Measurements from ENCODE around the gene CLASP1.

Gene CLASP1

GRCh38 chr2:121418494-121419058, 230.7 kb downstream of the CLASP1 start:
- DNase-seq (ENCODE audit: low spot score in 2 of 2) (no peak), ATAC-seq (no peak)
- no peak overlapping the region for H3K4me3 Mint-ChIP-seq
- H3K4me1 Mint-ChIP-seq: no peaks in the 10 kb centered on the region
- no peak overlapping the region for H3K27ac Mint-ChIP-seq
- peaks cover 95% of the 10 kb centered on the region for H3K36me3 Mint-ChIP-seq
- H3K9me3 Mint-ChIP-seq: no peaks in the 10 kb centered on the region

GRCh38 chr2:121417826-121418225, 231.4 kb downstream of the CLASP1 start:
- Mint-ChIP-seq H3K36me3 (peaks cover 93% of the 10 kb centered on the region), H3K4me3 (no peak overlapping the region), H3K27ac (no peak overlapping the region), H3K9me3 (no peaks in the 10 kb centered on the region), H3K4me1 (no peaks in the 10 kb centered on the region)
- DNase-seq (ENCODE audit: low spot score in 2 of 2): no peak
- no peak for ATAC-seq

GRCh38 chr2:121415727-121416126, 233.5 kb downstream of the CLASP1 start:
- no peak overlapping the region for H3K27ac Mint-ChIP-seq
- ATAC-seq (no peak), DNase-seq (ENCODE audit: low spot score in 2 of 2) (no peak)
- H3K36me3 Mint-ChIP-seq: peaks cover 79% of the 10 kb centered on the region
- no peaks in the 10 kb centered on the region for H3K9me3 Mint-ChIP-seq
- H3K4me1 Mint-ChIP-seq: no peaks in the 10 kb centered on the region
- H3K4me3 Mint-ChIP-seq: no peak overlapping the region

GRCh38 chr2:121412349-121412748, 236.9 kb downstream of the CLASP1 start:
- Mint-ChIP-seq H3K4me1 (no peaks in the 10 kb centered on the region), H3K9me3 (no peaks in the 10 kb centered on the region), H3K4me3 (no peak overlapping the region), H3K27ac (no peak overlapping the region), H3K36me3 (peaks cover 80% of the 10 kb centered on the region)
- ATAC-seq: no peak
- DNase-seq (ENCODE audit: low spot score in 2 of 2): no peak

GRCh38 chr2:121409966-121410365, 239.3 kb downstream of the CLASP1 start:
- ATAC-seq (no peak), DNase-seq (ENCODE audit: low spot score in 2 of 2) (no peak)
- H3K9me3 Mint-ChIP-seq: no peaks in the 10 kb centered on the region
- no peaks in the 10 kb centered on the region for H3K4me1 Mint-ChIP-seq
- peak overlapping the region; percentile 66 for H3K27ac Mint-ChIP-seq
- H3K4me3 Mint-ChIP-seq: no peak overlapping the region
- H3K36me3 Mint-ChIP-seq: peaks cover 81% of the 10 kb centered on the region

- ATAC-seq: no peak
Observed at GRCh38 chr2:121409388-121409787, 239.9 kb downstream of the CLASP1 start.

GRCh38 chr2:121408641-121409040, 240.6 kb downstream of the CLASP1 start:
- Mint-ChIP-seq H3K9me3 (no peaks in the 10 kb centered on the region), H3K4me3 (no peak overlapping the region), H3K4me1 (no peaks in the 10 kb centered on the region), H3K36me3 (peaks cover 84% of the 10 kb centered on the region), H3K27ac (no peak overlapping the region)
- DNase-seq (ENCODE audit: low spot score in 2 of 2): no peak
- no peak for ATAC-seq

More at GRCh38 chr2:121409388-121409787, 239.9 kb downstream of the CLASP1 start:
- no peaks in the 10 kb centered on the region for H3K9me3 Mint-ChIP-seq
- H3K4me1 Mint-ChIP-seq: no peaks in the 10 kb centered on the region
- peak overlapping the region; percentile 66 for H3K27ac Mint-ChIP-seq
- peaks cover 84% of the 10 kb centered on the region for H3K36me3 Mint-ChIP-seq
- DNase-seq (ENCODE audit: low spot score in 2 of 2): no peak
- no peak overlapping the region for H3K4me3 Mint-ChIP-seq

GRCh38 chr2:121405233-121405632, 244.0 kb downstream of the CLASP1 start:
- Mint-ChIP-seq H3K9me3 (no peaks in the 10 kb centered on the region), H3K4me1 (no peaks in the 10 kb centered on the region)
- no peak for DNase-seq (ENCODE audit: low spot score in 2 of 2)

GRCh38 chr2:121400201-121400600, 249.1 kb downstream of the CLASP1 start:
- Mint-ChIP-seq H3K4me3 (no peak overlapping the region), H3K36me3 (peaks cover 99% of the 10 kb centered on the region), H3K4me1 (no peaks in the 10 kb centered on the region), H3K9me3 (no peaks in the 10 kb centered on the region), H3K27ac (no peak overlapping the region)
- no peak for DNase-seq (ENCODE audit: low spot score in 2 of 2)
- no peak for ATAC-seq

More at GRCh38 chr2:121405233-121405632, 244.0 kb downstream of the CLASP1 start:
- Mint-ChIP-seq H3K27ac (no peak overlapping the region), H3K4me3 (no peak overlapping the region), H3K36me3 (peaks cover 100% of the 10 kb centered on the region)
- no peak for ATAC-seq

GRCh38 chr2:121398853-121399252, 250.4 kb downstream of the CLASP1 start:
- Mint-ChIP-seq H3K4me3 (no peak overlapping the region), H3K4me1 (no peaks in the 10 kb centered on the region), H3K36me3 (peaks cover 98% of the 10 kb centered on the region), H3K9me3 (no peaks in the 10 kb centered on the region), H3K27ac (peak overlapping the region; percentile 40)
- ATAC-seq: no peak
- no peak for DNase-seq (ENCODE audit: low spot score in 2 of 2)

- ATAC-seq (no peak), DNase-seq (ENCODE audit: low spot score in 2 of 2) (no peak)
- H3K9me3 Mint-ChIP-seq: no peaks in the 10 kb centered on the region
- peaks cover 89% of the 10 kb centered on the region for H3K36me3 Mint-ChIP-seq
- H3K27ac Mint-ChIP-seq: peak overlapping the region; percentile 48
- H3K4me1 Mint-ChIP-seq: peaks cover 4% of the 10 kb centered on the region
- H3K4me3 Mint-ChIP-seq: no peak overlapping the region
Observed at GRCh38 chr2:121390082-121390692, 259.1 kb downstream of the CLASP1 start.

GRCh38 chr2:121388371-121388770, 260.9 kb downstream of the CLASP1 start:
- Mint-ChIP-seq H3K9me3 (no peaks in the 10 kb centered on the region), H3K36me3 (peaks cover 88% of the 10 kb centered on the region), H3K4me3 (no peak overlapping the region), H3K4me1 (peaks cover 4% of the 10 kb centered on the region), H3K27ac (no peak overlapping the region)
- ATAC-seq (no peak), DNase-seq (ENCODE audit: low spot score in 2 of 2) (no peak)

GRCh38 chr2:121387591-121388325, 261.5 kb downstream of the CLASP1 start:
- Mint-ChIP-seq H3K36me3 (peaks cover 88% of the 10 kb centered on the region), H3K4me3 (no peak overlapping the region), H3K4me1 (peaks cover 4% of the 10 kb centered on the region), H3K27ac (no peak overlapping the region), H3K9me3 (no peaks in the 10 kb centered on the region)
- DNase-seq (ENCODE audit: low spot score in 2 of 2) (no peak), ATAC-seq (no peak)

- H3K27ac Mint-ChIP-seq: no peak overlapping the region
Observed at GRCh38 chr2:121386707-121387106, 262.6 kb downstream of the CLASP1 start.

GRCh38 chr2:121386102-121386501, 263.2 kb downstream of the CLASP1 start:
- Mint-ChIP-seq H3K4me3 (no peak overlapping the region), H3K9me3 (no peaks in the 10 kb centered on the region), H3K4me1 (peaks cover 4% of the 10 kb centered on the region), H3K27ac (no peak overlapping the region), H3K36me3 (peaks cover 88% of the 10 kb centered on the region)
- DNase-seq (ENCODE audit: low spot score in 2 of 2) (no peak), ATAC-seq (no peak)

More at GRCh38 chr2:121386707-121387106, 262.6 kb downstream of the CLASP1 start:
- Mint-ChIP-seq H3K4me3 (no peak overlapping the region), H3K36me3 (peaks cover 88% of the 10 kb centered on the region), H3K4me1 (peaks cover 4% of the 10 kb centered on the region), H3K9me3 (no peaks in the 10 kb centered on the region)
- no peak for DNase-seq (ENCODE audit: low spot score in 2 of 2)
- ATAC-seq: peak; percentile 77

GRCh38 chr2:121382744-121383143, 266.5 kb downstream of the CLASP1 start:
- Mint-ChIP-seq H3K9me3 (no peaks in the 10 kb centered on the region), H3K4me3 (no peak overlapping the region), H3K4me1 (peaks cover 4% of the 10 kb centered on the region), H3K36me3 (peaks cover 98% of the 10 kb centered on the region), H3K27ac (peak overlapping the region; percentile 54)
- ATAC-seq (no peak), DNase-seq (ENCODE audit: low spot score in 2 of 2) (no peak)

Measured in stimulated activated effector memory CD8-positive, alpha-beta T cell treated with anti-CD3 and anti-CD28 coated beads, Interleukin-12 subunit alpha, Interleukin-12 subunit beta, amount 100 ng/mL, for 72 hours (primary cell).